GM23338 (cell line): ENCODE data around the gene TERT. TPM values are rescaled to one million over a fixed set of nuclear protein-coding genes. Genes with fewer than 3 reads are reported as not detected.

Source experiments
- ATAC-seq: fragments of 200-7000 bp; cut with Tn5 transposase; 3 replicates; pipeline ENCODE4 v1.9.1; 2020
- DNase-seq: peaks from one replicate; pipeline ENCODE4 v3.0.0-alpha.2; 2015; ENCODE audit warnings: low spot score
- H2AFZ ChIP-seq: fragments of 200-600 bp; sonication (generic); 2 replicates; pipeline ENCODE4 v1.8.0; 2016; ENCODE audit warnings: antibody characterized with exemption, mild to moderate bottlenecking, moderate library complexity
- H3F3A ChIP-seq: fragments of 200-600 bp; sonication (generic); replicated peaks from 2 replicates; pipeline ENCODE4 v1.8.0; 2017; ENCODE audit warnings: antibody characterized with exemption, mixed run types, low read depth
- H3K27ac ChIP-seq: fragments of 200-600 bp; sonication (generic); 2 replicates; pipeline ENCODE4 v1.6.1; 2016; ENCODE audit warnings: low read depth
- H3K27me3 ChIP-seq: fragments of 200-600 bp; sonication (generic); 2 replicates; pipeline ENCODE4 v1.8.0; 2016; ENCODE audit warnings: mild to moderate bottlenecking, mixed run types, moderate library complexity; ENCODE audit not compliant: insufficient read depth
- H3K36me3 ChIP-seq: fragments of 200-600 bp; sonication (generic); 2 replicates; pipeline ENCODE4 v1.8.0; 2016; ENCODE audit warnings: mild to moderate bottlenecking; ENCODE audit not compliant: insufficient read depth
- H3K4me1 ChIP-seq: fragments of 200-600 bp; sonication (generic); 2 replicates; pipeline ENCODE4 v1.8.0; 2016; ENCODE audit warnings: mild to moderate bottlenecking, moderate library complexity; ENCODE audit not compliant: insufficient read depth
- H3K4me2 ChIP-seq: fragments of 200-600 bp; sonication (generic); 2 replicates; pipeline ENCODE4 v1.7.1; 2017; ENCODE audit warnings: mixed run types
- H3K4me3 ChIP-seq: fragments of 200-600 bp; sonication (generic); 2 replicates; pipeline ENCODE4 v1.6.1; 2016; ENCODE audit warnings: mixed run types
- H3K79me2 ChIP-seq: fragments of 200-600 bp; sonication (generic); replicated peaks from 2 replicates; pipeline ENCODE4 v1.8.0; 2017; ENCODE audit warnings: mild to moderate bottlenecking; ENCODE audit not compliant: insufficient read depth
- H3K9me2 ChIP-seq: fragments of 200-600 bp; sonication (generic); 2 replicates; pipeline ENCODE4 v1.8.0; 2017; ENCODE audit not compliant: insufficient read depth
- H4K20me1 ChIP-seq: fragments of 200-600 bp; sonication (generic); replicated peaks from 2 replicates; pipeline ENCODE4 v1.8.0; 2017; ENCODE audit warnings: mild to moderate bottlenecking; ENCODE audit not compliant: insufficient read depth
- H3K27ac Mint-ChIP-seq: 2 replicates; pipeline ENCODE4 v1.8.0; 2020; ENCODE audit warnings: inconsistent platforms, mild to moderate bottlenecking, moderate library complexity, mixed read lengths
- H3K27me3 Mint-ChIP-seq: 3 replicates; pipeline ENCODE4 v1.8.0; 2022; ENCODE audit warnings: low read depth, mild to moderate bottlenecking, moderate library complexity, mixed read lengths, inconsistent platforms; ENCODE audit not compliant: insufficient read depth, poor library complexity
- H3K36me3 Mint-ChIP-seq: 3 replicates; pipeline ENCODE4 v1.8.0; 2021; ENCODE audit warnings: low read depth, mild to moderate bottlenecking, inconsistent platforms, moderate library complexity, mixed read lengths
- H3K4me1 Mint-ChIP-seq: 3 replicates; pipeline ENCODE4 v1.8.0; 2020; ENCODE audit warnings: mild to moderate bottlenecking, inconsistent platforms, mixed read lengths
- H3K4me3 Mint-ChIP-seq: 3 replicates; pipeline ENCODE4 v1.8.0; 2021; ENCODE audit warnings: moderate library complexity, mild to moderate bottlenecking, inconsistent platforms, mixed read lengths
- H3K9me3 Mint-ChIP-seq: 3 replicates; pipeline ENCODE4 v1.8.0; 2020; ENCODE audit warnings: moderate library complexity, mild to moderate bottlenecking, inconsistent platforms, mixed read lengths
- CREB1 ChIP-seq: fragments of 250-450 bp; sonication (Bioruptor Pico); IDR thresholded peaks from 2 replicates; pipeline ENCODE4 v1.5.0; 2020; ENCODE audit warnings: low read depth, mild to moderate bottlenecking, moderate library complexity
- EZH2 ChIP-seq: fragments of 200-600 bp; sonication (generic); IDR thresholded peaks from one replicate; pipeline ENCODE4 v1.8.0; 2017; ENCODE audit warnings: antibody characterized with exemption, mild to moderate bottlenecking, low read depth; ENCODE audit not compliant: unreplicated experiment
- EZH2phosphoT487 ChIP-seq: fragments of 200-600 bp; sonication (generic); IDR thresholded peaks from one replicate; pipeline ENCODE4 v1.8.1; 2018; ENCODE audit warnings: antibody characterized with exemption; ENCODE audit not compliant: unreplicated experiment
- JUNB ChIP-seq: IDR thresholded peaks from one replicate; pipeline ENCODE4 v1.6.1; 2016; ENCODE audit warnings: antibody characterized with exemption; ENCODE audit not compliant: unreplicated experiment
- NANOG ChIP-seq: IDR thresholded peaks from 2 replicates; pipeline ENCODE4 v1.6.1; 2016; ENCODE audit warnings: antibody characterized with exemption, borderline replicate concordance
- POLR2AphosphoS5 ChIP-seq: IDR thresholded peaks from 2 replicates; pipeline ENCODE4 v1.6.1; 2016; ENCODE audit warnings: antibody characterized with exemption, low read depth
- STAT1 ChIP-seq: IDR thresholded peaks from one replicate; pipeline ENCODE4 v1.6.1; 2016; ENCODE audit warnings: antibody characterized with exemption; ENCODE audit not compliant: unreplicated experiment
- ZNF114 ChIP-seq: fragments of 250-450 bp; sonication (Bioruptor Pico); IDR thresholded peaks from 2 replicates; pipeline ENCODE4 v1.5.0; 2020; ENCODE audit warnings: mild to moderate bottlenecking, moderate library complexity
- polyA plus RNA-seq: library from polyadenylated mRNA; unstranded; fragments of >200 nt; fragmentation: Nextera tagmentation; extraction: Ambion mirVana; gene quantifications from 2 replicates; pipeline ENCODE4 v1.2.1, GENCODE V29; 2016
- total RNA-seq: library from RNA; depleted of rRNA; stranded (reverse); fragments of >200 nt; shearing (Covaris generic); gene quantifications from 2 replicates; pipeline ENCODE4 v1.2.3, GENCODE V29; 2014
- TF ChIP-seq, protein P1 (sequence below), 2 experiments: fragments of 200-600 bp in 1 of 2; sonication (generic) in 1 of 2; conservative IDR thresholded peaks; 2 replicates each; pipeline versions ENCODE4 v1.5.1 to v1.6.1; 2016 to 2017; ENCODE audit warnings: antibody characterized with exemption in 2 of 2, low read depth in 2 of 2, mild to moderate bottlenecking in 2 of 2, moderate library complexity in 1 of 2
- TF ChIP-seq, protein P2 (sequence below): fragments of 250-450 bp; sonication (Bioruptor Pico); IDR thresholded peaks from 2 replicates; pipeline ENCODE4 v1.5.0; 2020; ENCODE audit warnings: mild to moderate bottlenecking, moderate library complexity
- TF ChIP-seq, protein P3 (sequence below): IDR thresholded peaks from 2 replicates; pipeline ENCODE4 v1.6.1; 2016; ENCODE audit warnings: antibody characterized with exemption

Gene TERT
- total and polyA plus RNA-seq, 2 experiments from 2014 or later, result 9.8 to 46.4 TPM

DNA sequence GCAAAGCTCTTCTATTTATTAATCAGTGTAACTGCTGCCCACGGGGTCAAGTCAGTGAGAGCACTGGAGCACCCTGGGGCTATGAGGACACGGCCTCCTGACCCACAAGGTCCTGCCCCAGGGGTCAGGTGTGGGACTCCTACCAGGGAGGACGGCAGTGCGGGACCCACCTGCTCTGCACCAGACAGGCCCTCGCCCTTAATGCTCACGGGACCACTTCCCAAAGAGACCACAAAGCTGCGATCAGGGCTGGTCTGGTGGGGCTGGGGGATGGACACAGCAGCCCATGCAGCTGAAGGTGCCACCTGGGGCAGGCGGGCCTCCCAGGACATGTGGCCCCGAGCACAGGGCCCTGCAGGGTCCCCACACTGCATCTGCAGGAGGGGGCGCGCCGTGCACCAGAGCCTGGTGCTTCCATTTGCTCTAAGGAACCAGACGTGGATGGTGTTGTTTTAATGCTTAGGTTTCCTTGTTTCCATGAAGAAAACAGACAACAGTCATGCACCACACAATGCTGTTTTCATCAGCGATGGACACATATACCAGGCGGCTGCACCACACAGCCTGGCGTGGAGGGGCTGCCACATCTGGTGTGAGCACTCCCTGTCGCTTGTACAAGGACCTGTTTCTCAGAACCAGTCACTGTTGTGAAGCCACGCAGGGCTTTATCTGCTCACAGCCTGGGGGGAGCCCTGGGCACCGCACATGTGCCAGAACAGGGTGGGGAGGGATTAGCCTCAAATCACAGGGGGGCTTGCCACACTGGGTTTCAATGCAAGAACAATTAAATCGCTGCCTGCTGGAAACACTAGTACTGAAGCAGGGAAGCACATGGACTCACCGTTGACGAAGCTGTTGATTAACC is 27.4 kb upstream of the TERT start:
- H3K9me2 ChIP-seq, result no peaks in the 10 kb centered on the region
- Mint-ChIP-seq H3K9me3 (no peaks in the 10 kb centered on the region; the same call in 1 of the 3 replicates), H3K27me3 (peaks cover 5% of the 10 kb centered on the region), H3K36me3 (peaks cover 67% of the 10 kb centered on the region), H3K27ac (no peak overlapping the region), H3K4me1 (peaks cover 6% of the 10 kb centered on the region; the same call in 1 of the 3 replicates), H3K4me3 (no peak overlapping the region)
- no peak overlapping the region for H3K4me2 ChIP-seq
- H3K36me3 ChIP-seq, result peaks cover 8% of the 10 kb centered on the region; the same call in 1 of the 2 replicates
- no peak overlapping the region for H2AFZ ChIP-seq
- no peaks in the 10 kb centered on the region for H3K79me2 ChIP-seq
- no peak for DNase-seq
- H3F3A ChIP-seq, result 0 out of 2 replicates have a peak, but pooled peaks cover 6% of the 10 kb centered on the region
- H3K4me3 ChIP-seq, result no peak overlapping the region
- H3K4me1 ChIP-seq, result no peaks in the 10 kb centered on the region
- H4K20me1 ChIP-seq, result peaks cover 4% of the 10 kb centered on the region; the same call in 1 of the 2 replicates
- no peak overlapping the region for H3K27ac ChIP-seq
- no peak for TF ChIP-seq EZH2
- TF ChIP-seq CREB1 (CRISPR knock-in tag), result no peak
- TF ChIP-seq, protein P1, sequence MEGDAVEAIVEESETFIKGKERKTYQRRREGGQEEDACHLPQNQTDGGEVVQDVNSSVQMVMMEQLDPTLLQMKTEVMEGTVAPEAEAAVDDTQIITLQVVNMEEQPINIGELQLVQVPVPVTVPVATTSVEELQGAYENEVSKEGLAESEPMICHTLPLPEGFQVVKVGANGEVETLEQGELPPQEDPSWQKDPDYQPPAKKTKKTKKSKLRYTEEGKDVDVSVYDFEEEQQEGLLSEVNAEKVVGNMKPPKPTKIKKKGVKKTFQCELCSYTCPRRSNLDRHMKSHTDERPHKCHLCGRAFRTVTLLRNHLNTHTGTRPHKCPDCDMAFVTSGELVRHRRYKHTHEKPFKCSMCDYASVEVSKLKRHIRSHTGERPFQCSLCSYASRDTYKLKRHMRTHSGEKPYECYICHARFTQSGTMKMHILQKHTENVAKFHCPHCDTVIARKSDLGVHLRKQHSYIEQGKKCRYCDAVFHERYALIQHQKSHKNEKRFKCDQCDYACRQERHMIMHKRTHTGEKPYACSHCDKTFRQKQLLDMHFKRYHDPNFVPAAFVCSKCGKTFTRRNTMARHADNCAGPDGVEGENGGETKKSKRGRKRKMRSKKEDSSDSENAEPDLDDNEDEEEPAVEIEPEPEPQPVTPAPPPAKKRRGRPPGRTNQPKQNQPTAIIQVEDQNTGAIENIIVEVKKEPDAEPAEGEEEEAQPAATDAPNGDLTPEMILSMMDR (conservative IDR thresholded peaks at IDR 0.05; ENCODE audit: low read depth in 2 of 2), result no peak
- TF ChIP-seq, protein P2, sequence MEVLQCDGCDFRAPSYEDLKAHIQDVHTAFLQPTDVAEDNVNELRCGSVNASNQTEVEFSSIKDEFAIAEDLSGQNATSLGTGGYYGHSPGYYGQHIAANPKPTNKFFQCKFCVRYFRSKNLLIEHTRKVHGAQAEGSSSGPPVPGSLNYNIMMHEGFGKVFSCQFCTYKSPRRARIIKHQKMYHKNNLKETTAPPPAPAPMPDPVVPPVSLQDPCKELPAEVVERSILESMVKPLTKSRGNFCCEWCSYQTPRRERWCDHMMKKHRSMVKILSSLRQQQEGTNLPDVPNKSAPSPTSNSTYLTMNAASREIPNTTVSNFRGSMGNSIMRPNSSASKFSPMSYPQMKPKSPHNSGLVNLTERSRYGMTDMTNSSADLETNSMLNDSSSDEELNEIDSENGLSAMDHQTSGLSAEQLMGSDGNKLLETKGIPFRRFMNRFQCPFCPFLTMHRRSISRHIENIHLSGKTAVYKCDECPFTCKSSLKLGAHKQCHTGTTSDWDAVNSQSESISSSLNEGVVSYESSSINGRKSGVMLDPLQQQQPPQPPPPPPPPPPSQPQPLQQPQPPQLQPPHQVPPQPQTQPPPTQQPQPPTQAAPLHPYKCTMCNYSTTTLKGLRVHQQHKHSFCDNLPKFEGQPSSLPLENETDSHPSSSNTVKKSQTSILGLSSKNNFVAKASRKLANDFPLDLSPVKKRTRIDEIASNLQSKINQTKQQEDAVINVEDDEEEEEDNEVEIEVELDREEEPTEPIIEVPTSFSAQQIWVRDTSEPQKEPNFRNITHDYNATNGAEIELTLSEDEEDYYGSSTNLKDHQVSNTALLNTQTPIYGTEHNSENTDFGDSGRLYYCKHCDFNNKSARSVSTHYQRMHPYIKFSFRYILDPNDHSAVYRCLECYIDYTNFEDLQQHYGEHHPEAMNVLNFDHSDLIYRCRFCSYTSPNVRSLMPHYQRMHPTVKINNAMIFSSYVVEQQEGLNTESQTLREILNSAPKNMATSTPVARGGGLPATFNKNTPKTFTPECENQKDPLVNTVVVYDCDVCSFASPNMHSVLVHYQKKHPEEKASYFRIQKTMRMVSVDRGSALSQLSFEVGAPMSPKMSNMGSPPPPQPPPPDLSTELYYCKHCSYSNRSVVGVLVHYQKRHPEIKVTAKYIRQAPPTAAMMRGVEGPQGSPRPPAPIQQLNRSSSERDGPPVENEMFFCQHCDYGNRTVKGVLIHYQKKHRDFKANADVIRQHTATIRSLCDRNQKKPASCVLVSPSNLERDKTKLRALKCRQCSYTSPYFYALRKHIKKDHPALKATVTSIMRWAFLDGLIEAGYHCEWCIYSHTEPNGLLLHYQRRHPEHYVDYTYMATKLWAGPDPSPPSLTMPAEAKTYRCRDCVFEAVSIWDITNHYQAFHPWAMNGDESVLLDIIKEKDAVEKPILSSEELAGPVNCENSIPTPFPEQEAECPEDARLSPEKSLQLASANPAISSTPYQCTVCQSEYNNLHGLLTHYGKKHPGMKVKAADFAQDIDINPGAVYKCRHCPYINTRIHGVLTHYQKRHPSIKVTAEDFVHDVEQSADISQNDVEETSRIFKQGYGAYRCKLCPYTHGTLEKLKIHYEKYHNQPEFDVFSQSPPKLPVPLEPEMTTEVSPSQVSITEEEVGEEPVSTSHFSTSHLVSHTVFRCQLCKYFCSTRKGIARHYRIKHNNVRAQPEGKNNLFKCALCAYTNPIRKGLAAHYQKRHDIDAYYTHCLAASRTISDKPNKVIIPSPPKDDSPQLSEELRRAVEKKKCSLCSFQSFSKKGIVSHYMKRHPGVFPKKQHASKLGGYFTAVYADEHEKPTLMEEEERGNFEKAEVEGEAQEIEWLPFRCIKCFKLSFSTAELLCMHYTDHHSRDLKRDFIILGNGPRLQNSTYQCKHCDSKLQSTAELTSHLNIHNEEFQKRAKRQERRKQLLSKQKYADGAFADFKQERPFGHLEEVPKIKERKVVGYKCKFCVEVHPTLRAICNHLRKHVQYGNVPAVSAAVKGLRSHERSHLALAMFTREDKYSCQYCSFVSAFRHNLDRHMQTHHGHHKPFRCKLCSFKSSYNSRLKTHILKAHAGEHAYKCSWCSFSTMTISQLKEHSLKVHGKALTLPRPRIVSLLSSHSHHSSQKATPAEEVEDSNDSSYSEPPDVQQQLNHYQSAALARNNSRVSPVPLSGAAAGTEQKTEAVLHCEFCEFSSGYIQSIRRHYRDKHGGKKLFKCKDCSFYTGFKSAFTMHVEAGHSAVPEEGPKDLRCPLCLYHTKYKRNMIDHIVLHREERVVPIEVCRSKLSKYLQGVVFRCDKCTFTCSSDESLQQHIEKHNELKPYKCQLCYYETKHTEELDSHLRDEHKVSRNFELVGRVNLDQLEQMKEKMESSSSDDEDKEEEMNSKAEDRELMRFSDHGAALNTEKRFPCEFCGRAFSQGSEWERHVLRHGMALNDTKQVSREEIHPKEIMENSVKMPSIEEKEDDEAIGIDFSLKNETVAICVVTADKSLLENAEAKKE, result no peak
- TF ChIP-seq EZH2phosphoT487, result no peak
- no peak for TF ChIP-seq ZNF114
- no peak for TF ChIP-seq JUNB
- no peak for TF ChIP-seq POLR2AphosphoS5
- no peak for TF ChIP-seq STAT1
- TF ChIP-seq NANOG, result no peak
- TF ChIP-seq, protein P3, sequence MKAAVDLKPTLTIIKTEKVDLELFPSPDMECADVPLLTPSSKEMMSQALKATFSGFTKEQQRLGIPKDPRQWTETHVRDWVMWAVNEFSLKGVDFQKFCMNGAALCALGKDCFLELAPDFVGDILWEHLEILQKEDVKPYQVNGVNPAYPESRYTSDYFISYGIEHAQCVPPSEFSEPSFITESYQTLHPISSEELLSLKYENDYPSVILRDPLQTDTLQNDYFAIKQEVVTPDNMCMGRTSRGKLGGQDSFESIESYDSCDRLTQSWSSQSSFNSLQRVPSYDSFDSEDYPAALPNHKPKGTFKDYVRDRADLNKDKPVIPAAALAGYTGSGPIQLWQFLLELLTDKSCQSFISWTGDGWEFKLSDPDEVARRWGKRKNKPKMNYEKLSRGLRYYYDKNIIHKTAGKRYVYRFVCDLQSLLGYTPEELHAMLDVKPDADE, result no peak
- no peak for ATAC-seq
- H3K27me3 ChIP-seq, result no peaks in the 10 kb centered on the region
